GM18520 (cell line): ENCODE measurements around the gene HERC2.
"Not testable (repeated sequence)": the region's sequence is repeated elsewhere in the genome, so short reads cannot be mapped to it uniquely, and the experiment has no call there.

ENCODE experiments used
- ATAC-seq: cut with Tn5 transposase; IDR thresholded peaks from one replicate; pipeline ENCODE4 v1.9.1; 2021; ENCODE audit not compliant: unreplicated experiment

The HERC2 gene

DNA sequence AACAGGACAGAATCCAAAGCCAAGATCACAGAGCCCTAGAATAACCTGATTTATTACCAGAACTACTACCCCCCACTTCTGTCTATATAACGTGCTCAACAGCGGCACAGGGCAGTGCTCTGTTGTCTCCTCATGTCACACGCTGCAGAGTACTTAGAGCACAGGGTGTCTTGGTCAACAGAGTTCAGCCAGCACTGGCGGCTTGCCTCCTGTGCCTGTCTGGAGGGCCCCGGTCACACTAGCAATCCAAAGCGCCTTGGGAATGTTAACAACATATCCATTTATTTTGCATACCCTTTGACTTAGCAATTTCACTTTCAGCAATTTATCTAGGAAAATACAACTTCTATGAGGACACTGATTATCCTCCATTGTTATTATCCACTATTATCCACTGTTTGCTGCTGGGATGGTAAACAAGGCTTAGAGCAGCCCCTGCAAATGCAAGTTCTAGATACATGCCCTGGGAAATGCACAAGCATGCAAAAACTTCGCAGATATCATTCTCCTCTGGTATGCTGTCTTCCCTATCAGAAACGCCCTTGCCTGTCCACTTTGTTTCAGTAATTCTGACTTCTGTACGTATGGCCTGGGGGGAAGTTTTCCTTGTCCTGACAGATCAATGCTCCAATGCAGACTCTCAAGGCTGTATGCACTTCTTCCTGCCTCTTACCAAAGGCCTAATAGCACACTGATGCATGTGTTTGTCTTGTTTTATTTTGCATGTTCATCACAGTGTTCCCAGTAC is 136.7 kb downstream of the HERC2 start:
- ATAC-seq: no peak

DNA sequence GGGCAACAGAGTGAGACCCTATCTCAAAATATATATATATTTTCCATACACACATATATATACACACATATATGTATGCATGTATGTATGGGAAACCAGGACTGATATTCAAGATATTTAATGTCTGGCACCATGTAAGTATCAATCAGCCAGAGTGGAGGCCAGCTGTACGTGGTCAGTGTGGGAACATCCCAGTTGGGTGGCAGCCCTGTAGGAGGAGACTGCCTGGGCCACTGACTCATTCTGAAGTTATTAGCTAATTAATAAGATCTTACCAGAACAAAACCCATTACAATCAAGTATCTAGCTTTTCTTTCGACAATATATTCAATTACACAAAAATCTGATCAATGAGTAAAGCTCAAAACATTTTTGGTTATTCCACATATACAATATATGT is 137.8 kb downstream of the HERC2 start:
- ATAC-seq: no peak

GRCh38 chr15:28182731-28183130 is 139.2 kb downstream of the HERC2 start:
- no peak for ATAC-seq

DNA sequence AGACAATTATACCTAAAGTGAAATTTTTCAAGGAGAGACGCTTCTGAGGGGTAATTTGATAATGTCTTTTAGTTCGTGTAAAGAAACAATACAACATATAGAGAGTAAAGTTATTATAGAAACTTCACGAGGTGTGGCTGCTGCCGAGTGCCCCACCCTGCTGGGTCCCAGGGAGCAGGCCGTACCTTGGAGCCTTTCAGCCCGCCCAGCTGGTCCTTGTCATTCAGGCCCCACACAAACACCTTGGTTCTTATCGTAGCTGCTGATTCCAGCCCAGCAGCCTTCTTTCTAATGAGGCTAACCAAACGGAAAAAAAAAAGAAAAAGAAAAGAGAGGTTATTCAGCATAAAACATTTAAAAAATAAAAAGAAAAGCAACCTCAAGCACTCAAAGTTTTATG is 139.8 kb downstream of the HERC2 start:
- no peak for ATAC-seq

- no peak for ATAC-seq
Measured at GRCh38 chr15:28181366-28181765, 140.6 kb downstream of the HERC2 start.

DNA sequence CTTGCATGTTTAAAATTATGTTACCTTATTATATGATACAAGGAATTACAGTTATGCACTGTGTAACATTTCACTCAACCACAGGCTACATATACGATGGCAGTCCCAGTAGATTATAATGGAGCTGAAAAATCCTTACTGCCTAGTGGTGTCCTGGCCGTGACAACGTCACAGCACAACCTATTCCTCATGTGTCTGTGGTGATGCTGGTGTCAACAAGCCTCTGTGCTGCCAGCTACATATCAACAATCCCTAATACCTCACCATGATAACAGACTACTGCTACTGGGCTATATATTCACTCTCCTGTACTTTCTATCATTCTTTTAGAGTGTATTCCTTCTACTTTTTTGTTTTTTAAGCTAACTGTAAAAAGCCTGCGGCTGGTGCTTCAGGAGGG is 142.7 kb downstream of the HERC2 start:
- no peak for ATAC-seq

DNA sequence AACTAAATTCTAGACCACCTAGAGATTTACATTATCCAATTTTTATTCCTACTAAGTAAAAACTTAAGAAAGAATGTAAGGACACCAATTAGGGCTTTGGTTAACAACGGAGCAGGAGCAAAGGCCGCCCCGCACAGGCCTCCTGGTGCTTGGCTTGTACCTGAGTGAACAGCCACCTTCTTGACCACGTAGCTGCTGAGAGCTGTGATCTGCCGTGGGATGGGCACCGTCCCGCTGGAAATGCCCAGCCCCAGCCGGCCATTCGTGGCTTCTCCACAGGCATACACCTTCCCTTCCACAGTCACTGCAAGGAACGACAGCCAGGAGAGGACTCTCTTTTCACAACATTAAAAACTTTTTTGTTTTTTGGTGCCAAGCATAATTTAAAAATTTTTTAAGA is 143.3 kb downstream of the HERC2 start:
- no peak for ATAC-seq

- no peak for ATAC-seq
Measured at GRCh38 chr15:28178290-28178689, 143.7 kb downstream of the HERC2 start.

DNA sequence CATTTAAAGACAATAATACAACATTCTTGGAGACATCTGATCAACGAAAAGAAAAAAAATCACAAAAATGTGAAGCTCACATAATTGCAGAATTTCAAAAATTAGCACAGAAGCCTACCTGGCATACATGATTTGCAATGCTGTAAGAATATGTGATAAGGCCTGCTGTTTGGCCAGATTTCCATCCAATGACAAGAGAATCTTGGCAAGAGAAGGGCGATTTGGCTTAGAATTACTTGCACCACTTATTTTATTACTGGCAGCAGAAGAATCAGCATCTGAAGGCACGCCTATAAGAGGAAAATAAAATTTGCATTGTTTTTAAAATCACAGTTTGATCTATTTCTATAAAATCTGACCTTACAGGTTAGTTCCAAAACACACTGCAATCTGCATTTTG is 152.6 kb downstream of the HERC2 start:
- no peak for ATAC-seq

DNA sequence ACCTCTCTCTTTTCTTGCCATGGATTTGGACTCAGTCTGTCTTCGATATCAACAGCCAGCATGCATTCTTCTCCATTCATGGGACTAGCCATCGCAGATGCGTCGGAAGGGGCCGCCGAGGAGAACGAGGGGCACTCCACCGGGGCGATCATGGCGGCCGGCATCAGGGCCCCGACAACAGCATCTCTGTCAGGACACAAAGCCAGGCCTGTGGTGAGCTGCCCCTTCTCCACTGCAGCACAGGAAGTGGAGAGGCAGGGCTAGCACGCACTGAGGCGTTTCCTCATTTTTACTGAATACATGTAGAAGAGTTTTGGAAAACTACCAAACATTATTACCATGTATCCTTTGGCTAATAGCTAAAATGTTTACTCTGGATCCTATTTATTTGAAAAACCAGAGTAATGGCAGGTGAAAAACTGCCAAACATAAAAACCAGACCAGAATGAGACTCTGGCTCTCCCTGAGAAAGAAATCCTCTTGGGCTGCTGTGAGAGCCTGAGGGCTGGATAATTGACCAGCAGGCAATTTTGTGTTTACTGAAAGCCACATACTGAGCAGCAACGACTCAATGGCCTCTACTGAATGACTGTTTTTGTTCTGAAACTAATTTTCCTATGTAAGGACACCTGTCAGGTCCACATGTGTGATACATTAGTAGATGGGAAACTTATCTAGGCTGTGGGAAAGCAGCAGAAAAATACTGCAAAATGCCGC is 153.4 kb downstream of the HERC2 start:
- ATAC-seq: not testable (repeated sequence)

GRCh38 chr15:28167042-28167441 is 154.9 kb downstream of the HERC2 start:
- ATAC-seq: no peak

- ATAC-seq: no peak
Measured at GRCh38 chr15:28165791-28166190, 156.2 kb downstream of the HERC2 start.

- no peak for ATAC-seq
Measured at GRCh38 chr15:28164876-28165275, 157.1 kb downstream of the HERC2 start.

GRCh38 chr15:28154283-28154682 is 167.7 kb downstream of the HERC2 start:
- ATAC-seq: no peak

DNA sequence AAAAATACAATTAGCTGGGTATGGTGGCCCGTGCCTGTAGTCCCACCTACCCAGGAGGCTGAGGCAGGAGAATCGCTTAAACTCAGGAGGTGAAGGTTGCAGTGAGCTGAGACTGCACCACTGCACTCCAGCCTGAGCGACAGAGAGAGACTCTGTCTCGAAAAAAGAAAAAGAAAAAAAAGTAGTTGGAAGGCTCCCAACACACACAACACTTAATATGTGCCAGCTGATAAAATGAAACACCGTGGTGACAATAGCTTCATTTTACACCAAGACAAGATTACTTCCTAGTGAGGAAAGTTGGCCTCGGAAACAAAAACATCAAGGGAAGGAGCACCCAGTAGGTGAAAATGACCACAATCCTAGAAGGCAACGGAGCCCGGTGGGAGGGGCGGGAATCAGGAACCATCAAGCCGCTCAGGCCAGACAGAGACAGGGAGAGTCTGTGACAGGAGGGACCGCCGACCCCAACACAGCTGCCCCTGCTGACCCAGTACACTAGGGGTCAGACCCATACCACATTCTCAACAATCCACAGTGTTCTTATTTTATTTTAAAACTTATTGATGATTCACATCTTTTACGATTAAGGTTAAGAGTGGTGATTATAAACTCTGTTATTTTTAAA is 168.4 kb downstream of the HERC2 start:
- ATAC-seq: no peak

DNA sequence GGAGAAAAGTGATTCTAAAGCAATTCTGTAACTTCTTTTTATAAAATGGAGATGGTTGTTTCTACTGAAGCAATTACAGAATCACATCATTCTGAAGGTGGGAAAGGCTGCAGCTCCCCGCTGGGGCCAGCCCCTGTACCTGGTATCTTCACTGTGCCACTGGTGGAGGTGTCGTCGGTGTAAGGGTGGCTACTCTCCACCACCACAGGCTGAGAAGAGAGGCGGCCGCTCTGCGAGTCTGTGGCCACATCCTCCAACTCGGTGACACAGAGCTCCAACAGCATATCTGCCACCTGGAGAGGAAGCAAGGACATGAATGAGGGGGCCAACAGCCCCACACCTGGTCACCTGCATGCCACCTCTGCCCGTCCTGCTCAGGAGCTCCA is 169.4 kb downstream of the HERC2 start:
- not testable (repeated sequence) for ATAC-seq

GRCh38 chr15:28151864-28152537 is 170.0 kb downstream of the HERC2 start:
- ATAC-seq: not testable (repeated sequence)

GRCh38 chr15:28147801-28148200 is 174.2 kb downstream of the HERC2 start:
- ATAC-seq: no peak

DNA sequence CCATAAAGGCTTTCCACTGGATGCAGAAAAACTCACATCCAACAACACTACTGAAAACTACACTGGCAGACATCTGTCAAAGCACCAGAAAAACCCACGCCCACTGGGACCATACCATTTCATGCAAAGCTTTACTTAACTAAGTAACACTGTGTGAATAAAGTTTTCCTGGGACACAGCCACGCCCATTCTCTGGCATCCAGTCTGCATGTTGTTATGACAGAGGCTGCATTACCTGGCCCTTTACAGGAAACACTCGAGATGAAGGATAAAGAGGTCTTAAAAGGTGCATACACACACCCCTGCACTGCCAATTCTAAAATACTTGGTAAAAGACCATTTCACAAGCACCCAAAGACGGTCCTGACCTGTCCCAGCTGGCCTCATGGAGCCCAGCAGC is 176.6 kb downstream of the HERC2 start:
- ATAC-seq: not testable (repeated sequence)

DNA sequence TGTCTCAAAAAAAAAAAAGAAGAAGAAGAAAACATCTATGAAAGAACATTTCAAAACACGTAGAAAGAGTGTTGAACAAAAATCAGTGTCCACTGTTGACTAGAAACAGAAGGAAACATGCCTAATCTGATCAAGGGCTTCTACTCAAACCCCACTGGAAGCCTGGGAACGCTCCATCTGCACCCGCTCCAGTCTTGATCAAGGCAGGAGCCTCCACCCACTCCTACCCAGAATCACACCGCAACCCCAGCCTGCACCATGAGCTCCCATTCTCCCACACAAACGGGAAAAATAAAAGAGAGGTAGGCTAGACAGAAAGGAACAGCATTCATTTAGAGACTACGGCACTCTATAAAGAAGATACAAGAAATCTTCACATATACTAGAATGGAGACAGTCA is 181.9 kb downstream of the HERC2 start:
- ATAC-seq: no peak

GRCh38 chr15:28137408-28138039 is 184.5 kb downstream of the HERC2 start:
- not testable (repeated sequence) for ATAC-seq
